Right ventricle myocardium inferior (tissue), 1 donor: ENCODE results near the gene ADGRB2. TPM values are rescaled to one million over a fixed set of nuclear protein-coding genes. Genes with fewer than 3 reads are reported as not detected.

ENCODE experiments used
- ATAC-seq: fragments of 200-7000 bp; cut with Tn5 transposase; one replicate; pipeline ENCODE4 v1.9.1; 2020; ENCODE audit warnings: mild to moderate bottlenecking, moderate library complexity
- DNase-seq: peaks from one replicate; pipeline ENCODE4 v3.0.0; 2021; ENCODE audit errors: missing footprints
- intact Hi-C: fragments of 100-400 bp; cut with DNase I; formaldehyde crosslinking; loops from one replicate; pipeline ENCODE4 v1.11.0; 2022
- total RNA-seq: library from RNA; stranded (reverse); fragmentation: NEBNext Ultra II Directional; extraction: Animal tissue kit (Norgen Biotek cat#: 25700); gene quantifications from one replicate; pipeline ENCODE4 v1.2.1, GENCODE V29; 2021
- donor health status: DM: no; HTN: yes; CAD: no; lungs with severe emphysema.

Gene ADGRB2
- total RNA-seq, 1 donor from 2014 or later = 16.1 TPM

GRCh38 chr1:31771891-31772668, 7.9 kb upstream of the ADGRB2 start:
- DNase-seq (no peak), ATAC-seq (no peak)
- intact Hi-C loops = no loop called here

- DNase-seq = no peak
- intact Hi-C loops = no loop called here
- peak; percentile 66 for ATAC-seq
Measured at GRCh38 chr1:31769720-31770390, 5.7 kb upstream of the ADGRB2 start.

GRCh38 chr1:31768939-31769704, 5.0 kb upstream of the ADGRB2 start:
- ATAC-seq (no peak), DNase-seq (no peak)
- intact Hi-C loops = no loop called here

- ATAC-seq (no peak), DNase-seq (no peak)
- intact Hi-C loops = no loop called here
Measured at GRCh38 chr1:31768407-31768907, 4.3 kb upstream of the ADGRB2 start.

- intact Hi-C loops = no loop called here
- no peak for DNase-seq
Measured at GRCh38 chr1:31767225-31767624, 3.1 kb upstream of the ADGRB2 start.

GRCh38 chr1:31765516-31765915, 1.4 kb upstream of the ADGRB2 start:
- no peak for DNase-seq
- no peak for ATAC-seq
- intact Hi-C loops = no loop called here

More at GRCh38 chr1:31767225-31767624, 3.1 kb upstream of the ADGRB2 start:
- no peak for ATAC-seq

GRCh38 chr1:31765041-31765467, 914 bp upstream of the ADGRB2 start:
- ATAC-seq (no peak), DNase-seq (no peak)
- intact Hi-C loops = no loop called here

GRCh38 chr1:31763671-31764311, 349 bp downstream of the ADGRB2 start:
- intact Hi-C loops = loop anchor here (2.0 to 5.0 kb wide), 2 partner anchors 25 to 91 kb away; no protein-coding TSS in a partner anchor
- DNase-seq = no peak
- ATAC-seq = no peak

GRCh38 chr1:31762726-31763670, 1.1 kb downstream of the ADGRB2 start:
- ATAC-seq (peak; percentile 47), DNase-seq (peak; percentile 84)
- intact Hi-C loops = loop anchor here (2.0 to 5.0 kb wide), 2 partner anchors 26 to 91 kb away; no protein-coding TSS in a partner anchor

GRCh38 chr1:31762323-31762722, 1.8 kb downstream of the ADGRB2 start:
- intact Hi-C loops = loop anchor here (2.0 to 5.0 kb wide), 2 partner anchors 26 to 90 kb away; no protein-coding TSS in a partner anchor
- DNase-seq (no peak), ATAC-seq (no peak)

- ATAC-seq (no peak), DNase-seq (no peak)
- intact Hi-C loops = loop anchor here (2.0 to 5.0 kb wide), 2 partner anchors 27 to 90 kb away; no protein-coding TSS in a partner anchor
Measured at GRCh38 chr1:31761883-31762282, 2.3 kb downstream of the ADGRB2 start.

GRCh38 chr1:31760471-31761470, 3.4 kb downstream of the ADGRB2 start:
- intact Hi-C loops = loop anchor here (5.0 kb wide), 1 partner anchor 88 kb away; no protein-coding TSS in a partner anchor
- ATAC-seq (peak; percentile 52), DNase-seq (peak; percentile 77)

GRCh38 chr1:31759298-31760023, 4.7 kb downstream of the ADGRB2 start:
- peak; percentile 16 for DNase-seq
- intact Hi-C loops = loop anchor here (5.0 kb wide), 1 partner anchor 87 kb away; no protein-coding TSS in a partner anchor
- ATAC-seq = no peak

- ATAC-seq = no peak
- intact Hi-C loops = no loop called here
Measured at GRCh38 chr1:31758823-31759222, 5.3 kb downstream of the ADGRB2 start.

GRCh38 chr1:31757989-31758388, 6.2 kb downstream of the ADGRB2 start:
- DNase-seq (peak; percentile 1), ATAC-seq (no peak)
- intact Hi-C loops = no loop called here

More at GRCh38 chr1:31758823-31759222, 5.3 kb downstream of the ADGRB2 start:
- DNase-seq = peak; percentile 33
